CD4-positive, CD25-positive, alpha-beta regulatory T cell (primary cell): ENCODE measurements around the gene CEP164. TPM values are rescaled to one million over a fixed set of nuclear protein-coding genes. Genes with fewer than 3 reads are reported as not detected.

Experiments
- ATAC-seq, 2 donors: fragments of 150-1000 bp; cut with Tn5 transposase; one replicate each; pipeline ENCODE4 v1.10.0; 2021; ENCODE audit warnings: low read depth in 2 of 2, moderate number of reproducible peaks in 2 of 2, moderate library complexity in 1 of 2
- DNase-seq, 3 donors: peaks; one replicate each; pipeline versions ENCODE4 v3.0.0 to v3.0.0-alpha.2; 2012 to 2022; ENCODE audit warnings: mixed read lengths in 1 of 3
- H3K27ac ChIP-seq: one replicate; pipeline ENCODE4 v1.7.0; 2013; ENCODE audit warnings: mild to moderate bottlenecking, low read length; ENCODE audit not compliant: insufficient read depth, poor library complexity, severe bottlenecking
- H3K27me3 ChIP-seq: one replicate; pipeline ENCODE4 v1.7.0; 2013; ENCODE audit warnings: low read length; ENCODE audit not compliant: control insufficient read depth, insufficient read depth
- H3K36me3 ChIP-seq: one replicate; pipeline ENCODE4 v1.7.0; 2013; ENCODE audit warnings: mild to moderate bottlenecking, low read length, moderate library complexity; ENCODE audit not compliant: control insufficient read depth, insufficient read depth
- H3K4me1 ChIP-seq: 2 replicates; pipeline ENCODE4 v1.7.0; 2013; ENCODE audit warnings: mild to moderate bottlenecking, low read length; ENCODE audit not compliant: insufficient read depth, control insufficient read depth, poor library complexity, severe bottlenecking
- H3K4me3 ChIP-seq: one replicate; pipeline ENCODE4 v1.7.0; 2013; ENCODE audit warnings: low read depth, mild to moderate bottlenecking, low read length, moderate library complexity
- H3K9me3 ChIP-seq, 2 experiments: 1 replicate in 1 of 2; 2 replicates in 1 of 2; pipeline ENCODE4 v1.7.0; 2013; ENCODE audit warnings: low read length in 2 of 2, mild to moderate bottlenecking in 1 of 2, moderate library complexity in 1 of 2; ENCODE audit not compliant: control insufficient read depth in 2 of 2
- H3K27ac Mint-ChIP-seq, 3 donors: one replicate each; pipeline ENCODE4 v1.8.0; 2020 to 2022; ENCODE audit warnings: mild to moderate bottlenecking in 3 of 3, mixed read lengths in 3 of 3, moderate library complexity in 2 of 3
- H3K27me3 Mint-ChIP-seq: one replicate; pipeline ENCODE4 v1.8.0; 2022; ENCODE audit warnings: mild to moderate bottlenecking, mixed read lengths
- H3K36me3 Mint-ChIP-seq: one replicate; pipeline ENCODE4 v1.8.0; 2020; ENCODE audit warnings: mixed read lengths
- H3K4me1 Mint-ChIP-seq, 4 donors: one replicate each; pipeline ENCODE4 v1.8.0; 2020 to 2022; ENCODE audit warnings: mixed read lengths in 4 of 4, mild to moderate bottlenecking in 1 of 4
- H3K4me3 Mint-ChIP-seq, 4 donors: one replicate each; pipeline ENCODE4 v1.8.0; 2020 to 2022; ENCODE audit warnings: mild to moderate bottlenecking in 4 of 4, mixed read lengths in 4 of 4, moderate library complexity in 3 of 4
- H3K9me3 Mint-ChIP-seq, 7 donors: one replicate each; pipeline ENCODE4 v1.8.0; 2020 to 2022; ENCODE audit warnings: mixed read lengths in 7 of 7, mild to moderate bottlenecking in 3 of 7, moderate library complexity in 2 of 7
- polyA plus RNA-seq, 4 donors: library from polyadenylated mRNA; unstranded; fragments of 300-500 nt; fragmentation: Illumina TruSeq; gene quantifications; one replicate each; pipeline ENCODE4 v1.2.3, GENCODE V29; 2021
- total RNA-seq: library from RNA; stranded (reverse); gene quantifications from one replicate; pipeline ENCODE4 v1.2.3, GENCODE V29; 2022

Gene CEP164
- total and polyA plus RNA-seq, 5 donors from 2014 or later: 19.7 to 73.4 (median 21.3) TPM

DNA sequence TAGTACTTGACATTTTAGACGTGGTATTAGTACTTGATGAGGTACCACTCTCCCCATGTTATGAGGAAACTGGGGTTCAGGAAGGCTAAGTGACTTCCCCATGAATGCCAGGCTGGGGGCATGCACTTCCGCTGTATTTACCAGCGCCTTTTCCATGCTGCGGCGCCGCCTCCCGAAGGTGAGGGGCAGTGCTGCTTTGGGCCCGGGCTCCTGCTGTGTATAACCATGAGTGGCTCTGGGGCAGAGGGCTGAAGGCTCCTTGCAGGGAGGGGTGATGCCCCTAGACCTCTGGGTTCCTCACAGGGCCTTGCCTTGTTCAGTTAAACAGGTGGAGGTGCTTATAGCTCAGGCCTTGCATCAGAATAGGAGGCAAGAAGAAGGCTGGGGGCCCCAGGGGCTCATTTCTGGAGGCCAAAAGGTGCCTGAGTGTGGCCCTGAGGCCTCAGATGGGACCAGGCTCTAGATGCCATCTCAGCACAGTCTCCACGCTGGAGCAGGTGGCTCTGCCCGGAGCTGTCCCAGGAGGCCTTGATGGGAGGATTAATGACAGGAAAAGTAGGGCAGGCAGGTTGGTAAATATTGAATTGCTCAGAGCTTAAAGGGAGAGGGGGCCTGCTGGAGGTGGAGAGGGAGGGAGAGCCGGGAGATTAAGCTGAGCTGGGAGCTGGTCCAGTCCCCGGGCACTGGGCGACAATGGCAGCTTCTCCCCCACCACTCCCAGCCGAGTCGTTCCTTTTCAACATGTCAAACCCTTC lies 129.6 kb downstream of the CEP164 start:
- no peak overlapping the region for H3K4me3 Mint-ChIP-seq
- H3K27ac Mint-ChIP-seq: peak overlapping the region in 2 of 3 donors; percentile 62 to 83
- DNase-seq (no peak), ATAC-seq (no peak)
- H3K27me3 ChIP-seq: no peaks in the 10 kb centered on the region
- peaks cover 0 to 14% (median 8%) of the 10 kb centered on the region in 7 donors for H3K9me3 Mint-ChIP-seq
- H3K36me3 Mint-ChIP-seq: peaks cover 4% of the 10 kb centered on the region
- H3K9me3 ChIP-seq: peaks cover 0 to 7% of the 10 kb centered on the region in 2 experiments
- H3K27ac ChIP-seq: peak overlapping the region; percentile 50
- H3K36me3 ChIP-seq: no peaks in the 10 kb centered on the region
- H3K4me1 ChIP-seq: peaks cover 4% of the 10 kb centered on the region
- peaks cover 0 to 21% (median 7%) of the 10 kb centered on the region in 4 donors for H3K4me1 Mint-ChIP-seq
- no peaks in the 10 kb centered on the region for H3K27me3 Mint-ChIP-seq
- no peak overlapping the region for H3K4me3 ChIP-seq

GRCh38 chr11:117457835-117458234 lies 130.2 kb downstream of the CEP164 start:
- peak in 1 of 2 donors; percentile 42 for ATAC-seq
- no peak overlapping the region for H3K4me3 Mint-ChIP-seq
- peak overlapping the region; percentile 58 to 83 (median 62) for H3K27ac Mint-ChIP-seq
- H3K4me3 ChIP-seq: no peak overlapping the region
- H3K27me3 Mint-ChIP-seq: no peaks in the 10 kb centered on the region
- H3K9me3 ChIP-seq: peaks cover 0 to 7% of the 10 kb centered on the region in 2 experiments
- H3K27me3 ChIP-seq: no peaks in the 10 kb centered on the region
- no peak overlapping the region for H3K27ac ChIP-seq
- H3K36me3 Mint-ChIP-seq: peaks cover 4% of the 10 kb centered on the region
- DNase-seq: no peak
- H3K4me1 Mint-ChIP-seq: peaks cover 0 to 21% (median 7%) of the 10 kb centered on the region in 4 donors
- no peaks in the 10 kb centered on the region for H3K36me3 ChIP-seq
- H3K4me1 ChIP-seq: peaks cover 4% of the 10 kb centered on the region
- H3K9me3 Mint-ChIP-seq: peaks cover 0 to 14% (median 8%) of the 10 kb centered on the region in 7 donors

- peaks cover 0 to 11% (median 8%) of the 10 kb centered on the region in 7 donors for H3K9me3 Mint-ChIP-seq
- H3K4me1 ChIP-seq: peaks cover 4% of the 10 kb centered on the region
- no peak overlapping the region for H3K4me3 Mint-ChIP-seq
- no peak for ATAC-seq
- no peak overlapping the region for H3K27ac ChIP-seq
- H3K4me1 Mint-ChIP-seq: peaks cover 0 to 21% (median 7%) of the 10 kb centered on the region in 4 donors
- H3K27ac Mint-ChIP-seq: peak overlapping the region in 2 of 3 donors; percentile 62 to 83
- no peaks in the 10 kb centered on the region for H3K27me3 ChIP-seq
- peaks cover 4% of the 10 kb centered on the region for H3K36me3 Mint-ChIP-seq
- peak in 1 of 3 donors; percentile 15 for DNase-seq
- H3K4me3 ChIP-seq: no peak overlapping the region
- H3K27me3 Mint-ChIP-seq: no peaks in the 10 kb centered on the region
- peaks cover 0 to 7% of the 10 kb centered on the region in 2 experiments for H3K9me3 ChIP-seq
- H3K36me3 ChIP-seq: no peaks in the 10 kb centered on the region
Measured at GRCh38 chr11:117458275-117459122, 130.8 kb downstream of the CEP164 start.

- Histone ChIP-seq H3K27me3 (no peaks in the 10 kb centered on the region), H3K9me3 (peaks cover 0 to 3% of the 10 kb centered on the region in 2 experiments), H3K36me3 (no peaks in the 10 kb centered on the region), H3K4me1 (peaks cover 4% of the 10 kb centered on the region), H3K27ac (no peak overlapping the region), H3K4me3 (no peak overlapping the region)
- ATAC-seq: no peak
- Mint-ChIP-seq H3K9me3 (peaks cover 0 to 5% (median 2%) of the 10 kb centered on the region in 7 donors), H3K27me3 (no peaks in the 10 kb centered on the region), H3K4me1 (peaks cover 0 to 21% (median 7%) of the 10 kb centered on the region in 4 donors), H3K36me3 (peaks cover 4% of the 10 kb centered on the region), H3K4me3 (peak overlapping the region in 1 of 4 donors; percentile 32), H3K27ac (no peak overlapping the region)
- DNase-seq: no peak
Measured at GRCh38 chr11:117459123-117459978, 131.7 kb downstream of the CEP164 start.

- H3K27me3 ChIP-seq: no peaks in the 10 kb centered on the region
- H3K27ac ChIP-seq: no peak overlapping the region
- peaks cover 0 to 3% (median 0%) of the 10 kb centered on the region in 7 donors for H3K9me3 Mint-ChIP-seq
- no peak overlapping the region for H3K4me3 ChIP-seq
- peak overlapping the region in 1 of 3 donors; percentile 84 for H3K27ac Mint-ChIP-seq
- no peak overlapping the region for H3K4me3 Mint-ChIP-seq
- H3K27me3 Mint-ChIP-seq: no peaks in the 10 kb centered on the region
- no peak for ATAC-seq
- H3K4me1 ChIP-seq: peaks cover 4% of the 10 kb centered on the region
- H3K36me3 ChIP-seq: no peaks in the 10 kb centered on the region
- no peak for DNase-seq
- H3K4me1 Mint-ChIP-seq: peaks cover 0 to 21% (median 7%) of the 10 kb centered on the region in 4 donors
- H3K9me3 ChIP-seq: no peaks in the 10 kb centered on the region
- peaks cover 4% of the 10 kb centered on the region for H3K36me3 Mint-ChIP-seq
Measured at GRCh38 chr11:117459979-117460300, 132.3 kb downstream of the CEP164 start.

- no peak overlapping the region for H3K27ac ChIP-seq
- H3K27me3 ChIP-seq: no peaks in the 10 kb centered on the region
- no peak for DNase-seq
- H3K4me3 Mint-ChIP-seq: no peak overlapping the region
- no peak overlapping the region for H3K4me3 ChIP-seq
- no peaks in the 10 kb centered on the region for H3K9me3 ChIP-seq
- H3K4me1 Mint-ChIP-seq: peaks cover 0 to 13% (median 4%) of the 10 kb centered on the region in 4 donors
- H3K9me3 Mint-ChIP-seq: no peaks in the 10 kb centered on the region
- H3K36me3 ChIP-seq: no peaks in the 10 kb centered on the region
- H3K27me3 Mint-ChIP-seq: peaks cover 6% of the 10 kb centered on the region
- peaks cover 4% of the 10 kb centered on the region for H3K36me3 Mint-ChIP-seq
- peak overlapping the region in 1 of 3 donors; percentile 25 for H3K27ac Mint-ChIP-seq
- no peak for ATAC-seq
- peaks cover 4% of the 10 kb centered on the region for H3K4me1 ChIP-seq
Measured at GRCh38 chr11:117461396-117462182, 133.9 kb downstream of the CEP164 start.
